Measurements from ENCODE around the gene IL4I1. TPM values are rescaled to one million over a fixed set of nuclear protein-coding genes. Genes with fewer than 3 reads are reported as not detected.

Gene IL4I1
- polyA plus RNA-seq, 1 donor (not counting 4 experiments of a cell fraction or from before 2014, with no cell fraction given) = 0.13 TPM

GRCh38 chr19:49848938-49849337 lies 47.7 kb downstream of the IL4I1 start:
- FAIRE-seq (no peak), DNase-seq (ENCODE audit: low read depth, low spot score) (no peak)
- Histone ChIP-seq H3K27me3 (ENCODE audit: control insufficient read depth, extremely low read depth, insufficient read depth, low read length) (no peaks in the 10 kb centered on the region), H3K9ac (ENCODE audit: control insufficient read depth, extremely low read depth, insufficient read depth, low read length) (no peak overlapping the region), H2AFZ (ENCODE audit: control insufficient read depth, low read length) (no peak overlapping the region), H3K9me1 (ENCODE audit: control insufficient read depth, extremely low read depth, insufficient read depth, low read length) (no peaks in the 10 kb centered on the region), H3K4me2 (ENCODE audit: control insufficient read depth, extremely low read depth, insufficient read depth, low read depth, low read length) (no peak overlapping the region), H3K36me3 (ENCODE audit: control insufficient read depth in 2 of 2, extremely low read depth in 1 of 2, insufficient read depth in 2 of 2, low read length in 2 of 2) (no peaks in the 10 kb centered on the region), H3K4me1 (ENCODE audit: control insufficient read depth, extremely low read depth, insufficient read depth, low read length) (peaks cover 26% of the 10 kb centered on the region), H4K20me1 (ENCODE audit: control insufficient read depth, extremely low read depth, insufficient read depth, low read length) (peaks cover 5% of the 10 kb centered on the region), H3K27ac (ENCODE audit: control insufficient read depth, insufficient read depth, low read length) (no peak overlapping the region), H3K4me3 (ENCODE audit: control insufficient read depth in 2 of 3, extremely low read depth in 1 of 3, insufficient read depth in 2 of 3, low read depth in 1 of 3, low read length in 3 of 3) (no peak overlapping the region), H3K79me2 (ENCODE audit: control insufficient read depth, insufficient read depth, low read length) (peaks cover 15% of the 10 kb centered on the region), H3K9me3 (ENCODE audit: control insufficient read depth, low read depth, low read length) (no peaks in the 10 kb centered on the region)
- dilution Hi-C loops (cut with MboI; ENCODE audit: extremely low pct_ligation_motif_present, low sequenced_read_pairs) = no loop called here
- TF ChIP-seq CTCF (optimal IDR thresholded peaks at IDR 0.05 in 1 of 3, IDR thresholded peaks at IDR 0.05 in 1 of 3, conservative IDR thresholded peaks at IDR 0.05 in 1 of 3; ENCODE audit: extremely low read depth in 1 of 3, insufficient read depth in 2 of 3, low read length in 3 of 3) = no peak
- no peak for TF ChIP-seq EZH2 (IDR thresholded peaks at IDR 0.05; ENCODE audit: low read length)

- DNase-seq (ENCODE audit: low read depth, low spot score) = no peak
- Histone ChIP-seq H3K4me3 (ENCODE audit: control insufficient read depth in 2 of 3, extremely low read depth in 1 of 3, insufficient read depth in 2 of 3, low read depth in 1 of 3, low read length in 3 of 3) (no peak overlapping the region), H3K27ac (ENCODE audit: control insufficient read depth, insufficient read depth, low read length) (peak overlapping the region; percentile 24), H3K4me1 (ENCODE audit: control insufficient read depth, extremely low read depth, insufficient read depth, low read length) (peaks cover 24% of the 10 kb centered on the region), H2AFZ (ENCODE audit: control insufficient read depth, low read length) (no peak overlapping the region), H3K9me3 (ENCODE audit: control insufficient read depth, low read depth, low read length) (no peaks in the 10 kb centered on the region), H3K9ac (ENCODE audit: control insufficient read depth, extremely low read depth, insufficient read depth, low read length) (no peak overlapping the region), H3K79me2 (ENCODE audit: control insufficient read depth, insufficient read depth, low read length) (peaks cover 9% of the 10 kb centered on the region), H3K4me2 (ENCODE audit: control insufficient read depth, extremely low read depth, insufficient read depth, low read depth, low read length) (peak overlapping the region; percentile 47), H3K36me3 (ENCODE audit: control insufficient read depth in 2 of 2, extremely low read depth in 1 of 2, insufficient read depth in 2 of 2, low read length in 2 of 2) (no peaks in the 10 kb centered on the region), H3K9me1 (ENCODE audit: control insufficient read depth, extremely low read depth, insufficient read depth, low read length) (no peaks in the 10 kb centered on the region), H3K27me3 (ENCODE audit: control insufficient read depth, extremely low read depth, insufficient read depth, low read length) (no peaks in the 10 kb centered on the region), H4K20me1 (ENCODE audit: control insufficient read depth, extremely low read depth, insufficient read depth, low read length) (peaks cover 3% of the 10 kb centered on the region)
- TF ChIP-seq CTCF (optimal IDR thresholded peaks at IDR 0.05 in 1 of 3, IDR thresholded peaks at IDR 0.05 in 1 of 3, conservative IDR thresholded peaks at IDR 0.05 in 1 of 3; ENCODE audit: extremely low read depth in 1 of 3, insufficient read depth in 2 of 3, low read length in 3 of 3) = no peak
- no peak for TF ChIP-seq EZH2 (IDR thresholded peaks at IDR 0.05; ENCODE audit: low read length)
- dilution Hi-C loops (cut with MboI; ENCODE audit: extremely low pct_ligation_motif_present, low sequenced_read_pairs) = no loop called here
- FAIRE-seq = peak; percentile 49
Observed at GRCh38 chr19:49847731-49848696, 48.7 kb downstream of the IL4I1 start.

Data from keratinocyte (primary cell).